Putamen (tissue), 1 donor: ENCODE measurements around the gene ZBTB38.

ENCODE experiments used
- DNase-seq: peaks from one replicate; pipeline ENCODE4 v3.0.0-alpha.2; 2016; ENCODE audit warnings: low spot score

Gene ZBTB38, protein sequence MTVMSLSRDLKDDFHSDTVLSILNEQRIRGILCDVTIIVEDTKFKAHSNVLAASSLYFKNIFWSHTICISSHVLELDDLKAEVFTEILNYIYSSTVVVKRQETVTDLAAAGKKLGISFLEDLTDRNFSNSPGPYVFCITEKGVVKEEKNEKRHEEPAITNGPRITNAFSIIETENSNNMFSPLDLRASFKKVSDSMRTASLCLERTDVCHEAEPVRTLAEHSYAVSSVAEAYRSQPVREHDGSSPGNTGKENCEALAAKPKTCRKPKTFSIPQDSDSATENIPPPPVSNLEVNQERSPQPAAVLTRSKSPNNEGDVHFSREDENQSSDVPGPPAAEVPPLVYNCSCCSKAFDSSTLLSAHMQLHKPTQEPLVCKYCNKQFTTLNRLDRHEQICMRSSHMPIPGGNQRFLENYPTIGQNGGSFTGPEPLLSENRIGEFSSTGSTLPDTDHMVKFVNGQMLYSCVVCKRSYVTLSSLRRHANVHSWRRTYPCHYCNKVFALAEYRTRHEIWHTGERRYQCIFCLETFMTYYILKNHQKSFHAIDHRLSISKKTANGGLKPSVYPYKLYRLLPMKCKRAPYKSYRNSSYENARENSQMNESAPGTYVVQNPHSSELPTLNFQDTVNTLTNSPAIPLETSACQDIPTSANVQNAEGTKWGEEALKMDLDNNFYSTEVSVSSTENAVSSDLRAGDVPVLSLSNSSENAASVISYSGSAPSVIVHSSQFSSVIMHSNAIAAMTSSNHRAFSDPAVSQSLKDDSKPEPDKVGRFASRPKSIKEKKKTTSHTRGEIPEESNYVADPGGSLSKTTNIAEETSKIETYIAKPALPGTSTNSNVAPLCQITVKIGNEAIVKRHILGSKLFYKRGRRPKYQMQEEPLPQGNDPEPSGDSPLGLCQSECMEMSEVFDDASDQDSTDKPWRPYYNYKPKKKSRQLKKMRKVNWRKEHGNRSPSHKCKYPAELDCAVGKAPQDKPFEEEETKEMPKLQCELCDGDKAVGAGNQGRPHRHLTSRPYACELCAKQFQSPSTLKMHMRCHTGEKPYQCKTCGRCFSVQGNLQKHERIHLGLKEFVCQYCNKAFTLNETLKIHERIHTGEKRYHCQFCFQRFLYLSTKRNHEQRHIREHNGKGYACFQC (N-terminal part only)

DNA sequence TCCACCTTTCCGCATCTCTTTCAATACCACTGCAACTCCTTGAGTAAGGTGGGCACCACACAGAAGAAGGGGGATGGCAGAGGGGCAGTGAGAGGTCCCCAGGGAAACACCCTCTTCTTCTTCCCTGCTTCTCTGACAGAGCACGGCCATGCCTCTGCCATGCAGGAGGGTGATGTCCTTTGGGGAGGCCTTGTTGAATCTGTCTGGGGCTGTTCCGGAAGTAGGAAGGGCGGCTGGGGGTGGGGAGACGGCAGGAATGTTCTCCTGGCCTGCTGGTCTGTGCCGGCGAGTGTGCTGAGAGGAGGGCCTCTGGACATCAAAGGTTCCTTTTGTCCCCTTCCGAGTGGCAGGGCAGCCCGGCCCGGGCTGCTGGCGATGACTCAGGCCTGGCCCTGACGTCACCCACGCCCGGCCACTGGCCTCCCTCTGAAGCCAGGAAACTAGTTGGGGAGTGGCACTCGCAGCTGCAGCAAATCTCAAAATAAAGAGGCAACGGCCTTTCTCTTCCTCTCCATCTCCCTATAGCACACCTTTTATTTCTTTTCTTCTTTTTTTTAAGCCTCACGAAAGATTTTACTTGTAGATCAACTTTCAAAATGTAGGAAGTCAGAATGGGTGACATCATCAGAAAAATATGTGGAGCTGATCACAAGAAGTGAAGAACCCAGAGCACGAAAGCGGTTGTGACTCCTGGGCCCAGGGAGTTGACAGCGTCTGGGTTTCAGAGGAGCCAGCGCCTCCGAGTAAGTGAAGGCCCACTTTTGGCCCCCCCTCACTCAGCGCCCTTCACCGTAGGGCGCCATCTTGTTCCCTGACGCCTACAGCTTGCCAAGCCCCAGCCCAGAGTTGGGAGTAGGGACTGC, at the start of gene ZBTB38:
Gene ZBTB38 (plus strand): TSS at position 443 of the 863 bp plus-strand sequence. CDS start 73,885 bp downstream, outside the sequence.
- DNase-seq: peak; percentile 94

DNA sequence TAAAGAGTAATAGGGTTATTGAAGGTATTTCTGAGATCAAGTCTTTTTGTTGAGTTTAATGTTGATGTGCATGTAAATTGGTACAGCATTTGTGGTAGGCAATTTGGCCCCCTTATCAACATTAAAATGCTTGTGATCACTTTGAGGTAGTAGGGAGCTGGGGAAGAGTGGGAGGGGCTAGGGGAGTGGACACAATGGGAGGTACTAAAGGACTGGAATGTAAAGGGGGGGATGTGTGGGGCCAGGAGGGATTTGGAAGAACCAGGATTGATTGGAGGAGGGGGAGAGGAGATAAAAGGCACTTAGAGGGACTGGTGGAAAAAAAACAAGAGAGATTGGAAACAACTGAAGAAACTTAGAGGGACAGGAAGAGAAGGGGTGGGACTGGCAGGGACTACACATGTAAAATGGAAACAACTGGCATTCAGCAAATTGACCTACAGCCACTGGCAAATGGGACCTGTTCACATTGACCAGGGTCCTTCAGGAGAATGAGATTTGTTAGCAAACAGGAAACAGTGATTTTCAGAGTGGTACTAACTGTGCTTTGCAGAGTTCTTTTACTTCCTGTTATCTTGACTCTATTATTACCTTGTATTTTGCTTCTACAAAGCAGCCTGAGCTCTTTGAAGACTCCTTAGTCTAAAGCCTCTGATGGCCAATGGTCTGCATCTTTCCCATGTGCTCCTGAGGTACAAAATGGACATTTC, 47.8 kb upstream of the ZBTB38 start:
- no peak for DNase-seq

DNA sequence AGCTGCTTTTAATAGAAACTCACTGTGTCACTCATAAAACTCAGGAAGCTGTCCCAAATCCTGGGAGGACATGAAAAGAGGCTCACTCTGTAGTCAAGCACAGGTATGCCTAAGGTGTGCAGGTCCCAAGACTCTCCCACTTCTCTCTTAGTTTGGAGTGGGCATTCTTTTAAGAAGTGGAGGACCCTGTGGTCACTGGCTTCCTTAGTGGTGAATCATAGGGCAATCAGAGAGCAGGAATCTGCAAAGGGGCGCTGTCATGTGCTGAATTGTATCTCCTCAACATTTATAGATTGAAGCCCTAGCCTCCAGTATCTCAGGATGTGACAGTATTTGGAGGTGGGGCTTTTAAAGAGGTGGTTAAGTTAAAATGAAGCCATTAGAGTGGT, 47.2 kb upstream of the ZBTB38 start:
- DNase-seq: no peak

DNA sequence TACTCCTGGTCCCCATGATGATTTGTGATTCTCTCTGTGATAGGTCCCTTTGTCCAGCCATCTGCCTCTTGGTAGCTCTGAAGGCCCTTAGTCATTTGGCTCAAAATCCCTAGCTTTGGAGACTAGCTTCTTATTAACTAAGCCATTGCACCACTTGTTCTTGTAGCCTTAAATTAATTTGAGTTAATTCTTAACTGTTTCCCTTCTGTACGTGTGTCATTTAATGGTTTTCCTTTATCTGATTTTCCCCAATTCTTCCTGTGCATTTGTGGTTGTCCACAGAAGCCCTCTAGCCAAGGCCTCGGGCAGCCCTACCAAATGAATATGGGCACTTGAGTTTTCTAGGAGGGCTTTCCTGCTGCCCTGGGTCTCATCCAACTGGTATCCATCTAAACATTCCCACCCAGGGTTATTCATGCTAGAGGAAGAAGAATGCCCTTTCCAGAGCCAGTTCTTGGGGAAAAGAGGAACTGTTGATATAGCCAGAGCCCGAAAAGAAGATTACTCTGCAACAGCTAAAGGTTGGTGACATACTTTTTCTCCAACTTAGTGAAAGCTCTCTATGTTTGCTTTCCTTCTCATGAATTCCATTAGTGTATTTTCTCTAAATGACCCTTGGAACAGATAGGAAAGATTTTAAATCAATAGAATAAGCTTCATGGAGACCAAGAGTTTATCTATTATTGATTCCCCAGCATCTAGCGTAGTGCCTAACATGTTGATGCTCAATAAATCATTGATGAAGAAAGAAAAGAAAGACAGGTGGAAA, 44.2 kb upstream of the ZBTB38 start:
- no peak for DNase-seq

DNA sequence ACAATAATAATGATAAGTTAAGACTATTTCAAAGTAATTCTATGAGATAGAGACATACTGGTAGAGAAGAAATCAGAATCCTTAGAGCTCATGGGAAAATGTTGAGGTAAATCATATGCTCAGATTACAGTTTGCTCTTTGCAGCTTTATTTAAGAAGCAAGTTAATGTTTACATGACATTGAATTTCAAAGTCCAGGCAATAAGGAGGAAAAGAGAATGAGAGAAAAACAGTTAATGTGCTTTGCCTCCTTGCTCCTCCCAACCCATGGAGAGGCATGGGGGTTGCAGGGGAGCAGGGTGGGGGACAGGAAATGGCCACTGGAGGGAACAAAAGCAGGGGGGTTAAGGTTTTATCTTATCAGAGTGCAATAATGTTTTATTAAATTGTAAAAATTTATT, 42.2 kb upstream of the ZBTB38 start:
- no peak for DNase-seq

DNA sequence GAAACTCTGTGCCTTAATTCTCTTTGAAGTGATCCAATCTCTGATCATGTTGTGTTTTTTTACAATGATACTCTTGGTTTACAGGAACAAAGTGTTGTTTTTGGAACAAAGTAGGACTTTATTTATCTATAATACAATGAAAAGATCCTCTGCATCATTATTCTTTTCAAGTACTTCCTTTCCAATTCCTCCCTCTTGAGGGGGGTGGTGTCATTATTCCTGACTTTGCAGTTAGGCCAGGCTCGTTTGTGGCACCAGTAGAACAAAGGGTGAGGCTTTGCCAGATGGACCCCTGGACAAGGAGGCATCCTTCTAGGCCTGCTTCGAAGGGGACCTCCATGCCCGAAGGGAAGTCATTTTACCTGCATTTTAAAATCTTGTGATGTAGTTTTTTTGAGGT, 41.7 kb upstream of the ZBTB38 start:
- DNase-seq: no peak

DNA sequence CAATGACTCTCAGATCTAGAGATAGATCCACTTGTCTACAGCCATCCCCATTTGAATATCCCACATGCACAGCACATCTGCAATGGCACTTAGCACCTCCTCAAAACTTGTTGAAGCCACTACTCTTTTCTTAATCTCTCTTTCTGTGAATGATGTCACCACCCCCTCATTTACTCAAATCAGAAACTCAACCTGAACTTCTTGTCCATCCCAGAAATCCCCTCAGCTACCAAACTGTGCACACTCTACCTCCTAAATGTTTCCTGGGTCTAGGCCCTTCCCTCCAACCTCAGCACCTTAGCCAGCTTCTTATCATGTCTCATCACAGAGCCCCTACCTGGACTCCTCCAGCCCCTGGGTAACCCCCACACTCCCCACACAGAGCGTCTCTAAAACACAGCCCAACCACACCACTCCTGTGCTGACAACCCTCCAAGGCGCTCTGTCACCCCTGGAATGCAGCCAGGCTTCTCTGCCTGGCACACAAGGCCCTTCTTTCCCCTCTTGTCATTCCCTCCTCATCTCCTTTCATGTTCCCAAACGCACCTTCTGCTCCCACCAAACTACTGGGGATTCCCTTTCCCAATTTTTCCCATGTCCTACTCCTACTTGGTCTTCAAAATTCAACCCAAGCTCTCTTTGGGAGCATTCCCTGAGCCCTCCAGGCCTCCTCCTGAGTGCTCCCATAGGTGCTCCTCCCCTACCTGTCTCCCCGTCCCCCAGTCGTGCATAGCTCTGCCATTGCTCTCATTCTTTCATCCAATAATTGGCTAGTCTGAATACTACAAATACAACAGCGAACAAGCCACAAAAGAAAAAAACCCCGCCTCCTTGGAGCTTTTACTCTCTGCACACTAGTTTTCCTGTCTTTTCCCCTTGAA, 39.8 kb upstream of the ZBTB38 start:
- no peak for DNase-seq

DNA sequence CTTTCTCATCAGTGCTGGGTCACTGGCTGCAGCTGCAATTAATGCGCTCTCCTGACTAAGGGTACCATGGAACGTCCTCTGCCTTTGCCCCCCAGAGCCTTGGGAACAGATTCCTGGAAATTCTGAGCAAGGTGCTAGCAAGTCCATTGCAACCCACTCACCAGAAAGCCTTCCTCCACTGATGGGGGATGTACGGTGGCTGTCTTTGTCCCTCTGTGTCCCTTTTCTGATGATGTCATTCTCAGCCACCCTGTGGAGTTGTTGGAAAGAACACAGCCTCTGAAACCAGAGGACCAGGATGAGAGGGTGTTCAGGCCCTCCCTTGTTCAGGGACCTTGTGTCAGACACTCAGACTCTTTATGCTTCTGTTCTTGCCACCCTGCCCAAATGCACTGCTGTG, 38.1 kb upstream of the ZBTB38 start:
- no peak for DNase-seq

DNA sequence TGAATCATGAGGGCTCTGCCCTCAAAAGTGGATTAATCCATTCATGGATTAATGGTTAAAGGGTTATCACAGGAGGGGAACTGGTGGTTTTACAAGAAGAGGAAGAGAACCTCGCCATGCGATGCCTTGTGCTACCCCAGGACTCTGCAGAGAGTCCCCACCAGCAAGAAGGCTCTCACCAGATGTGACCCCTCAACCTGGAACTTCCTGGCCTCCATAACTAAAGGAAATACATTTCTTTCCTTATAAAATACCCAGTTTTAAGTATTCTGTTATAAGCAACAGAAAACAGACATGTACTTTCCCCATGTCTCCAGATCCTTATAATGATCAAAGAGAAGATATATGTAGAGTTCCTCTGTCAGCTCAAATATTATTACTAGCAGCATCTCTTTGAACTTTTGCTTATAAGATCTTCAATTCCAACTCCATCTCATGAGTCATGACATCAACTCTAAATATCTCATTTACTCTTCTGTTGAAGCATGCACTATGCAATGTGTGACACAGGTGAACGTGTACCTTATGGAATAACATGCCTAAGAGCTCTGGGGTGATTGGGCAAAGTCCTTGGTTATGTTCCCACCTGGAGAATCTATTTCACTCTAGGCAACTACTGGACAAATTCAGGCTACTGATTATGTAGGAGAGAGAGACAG, 37.5 kb upstream of the ZBTB38 start:
- no peak for DNase-seq

DNA sequence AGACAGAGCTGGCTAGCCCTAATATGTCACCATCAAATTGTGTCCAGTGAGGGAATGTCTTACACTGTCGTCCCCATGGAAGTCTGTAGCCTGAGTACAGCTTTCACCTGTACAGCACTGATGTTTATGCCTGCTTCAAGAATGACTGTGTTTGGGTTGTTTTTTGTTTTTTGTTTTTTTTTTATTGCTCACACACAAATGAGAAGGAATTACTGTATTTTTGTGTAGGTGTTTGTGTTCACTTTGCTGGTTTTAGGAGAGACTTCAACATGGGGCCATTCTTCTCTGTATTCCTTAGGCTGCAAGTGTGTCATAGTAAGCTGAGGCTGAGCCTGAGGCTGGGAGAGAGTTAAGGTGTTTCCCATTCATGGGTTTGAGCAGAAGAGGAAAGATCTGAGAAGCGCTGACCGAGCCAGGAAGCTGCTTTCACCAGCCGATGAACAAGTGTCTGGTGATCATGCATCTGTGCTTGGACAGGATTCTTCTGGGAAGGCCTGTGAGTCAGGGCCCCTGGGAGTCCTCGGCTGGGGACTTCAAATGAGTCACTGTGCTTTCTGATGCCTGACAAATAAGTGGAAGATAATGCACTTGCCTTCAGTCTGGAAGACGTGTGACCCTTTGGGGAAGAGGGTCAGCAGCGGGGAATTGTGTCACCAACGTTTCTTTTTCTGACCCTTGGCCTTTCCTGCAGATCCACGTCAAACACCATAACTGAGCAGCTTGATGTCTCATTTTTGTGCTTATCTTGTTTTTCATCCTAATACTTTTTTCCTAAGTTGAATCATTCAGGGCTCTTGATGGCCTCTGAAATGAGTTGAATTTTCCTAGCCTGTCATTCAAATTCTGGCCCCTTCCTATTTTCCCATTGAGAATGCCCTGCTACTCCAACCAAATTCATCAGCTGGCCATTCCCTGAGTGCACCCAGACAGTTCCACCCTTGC, 36.7 kb upstream of the ZBTB38 start:
- no peak for DNase-seq

DNA sequence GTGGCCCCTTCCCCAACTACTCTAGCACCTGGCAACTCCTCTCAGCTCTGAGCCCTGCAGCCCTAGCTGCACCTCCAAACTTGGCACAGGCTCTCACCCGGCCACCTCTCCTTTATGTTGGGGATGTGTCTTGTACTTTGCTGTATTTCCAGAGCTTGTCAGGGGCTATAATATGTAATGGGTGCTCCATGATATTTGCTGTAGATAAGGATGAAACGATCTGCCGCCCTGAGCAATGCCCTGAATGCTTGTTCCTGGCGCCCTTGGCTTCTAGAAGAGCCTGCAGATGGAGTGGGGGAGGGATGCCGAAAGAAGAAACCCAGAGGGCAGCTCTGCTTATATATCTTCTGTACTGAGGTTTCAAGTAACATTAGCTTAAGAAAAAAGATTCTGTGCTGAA, 35.9 kb upstream of the ZBTB38 start:
- DNase-seq: no peak

DNA sequence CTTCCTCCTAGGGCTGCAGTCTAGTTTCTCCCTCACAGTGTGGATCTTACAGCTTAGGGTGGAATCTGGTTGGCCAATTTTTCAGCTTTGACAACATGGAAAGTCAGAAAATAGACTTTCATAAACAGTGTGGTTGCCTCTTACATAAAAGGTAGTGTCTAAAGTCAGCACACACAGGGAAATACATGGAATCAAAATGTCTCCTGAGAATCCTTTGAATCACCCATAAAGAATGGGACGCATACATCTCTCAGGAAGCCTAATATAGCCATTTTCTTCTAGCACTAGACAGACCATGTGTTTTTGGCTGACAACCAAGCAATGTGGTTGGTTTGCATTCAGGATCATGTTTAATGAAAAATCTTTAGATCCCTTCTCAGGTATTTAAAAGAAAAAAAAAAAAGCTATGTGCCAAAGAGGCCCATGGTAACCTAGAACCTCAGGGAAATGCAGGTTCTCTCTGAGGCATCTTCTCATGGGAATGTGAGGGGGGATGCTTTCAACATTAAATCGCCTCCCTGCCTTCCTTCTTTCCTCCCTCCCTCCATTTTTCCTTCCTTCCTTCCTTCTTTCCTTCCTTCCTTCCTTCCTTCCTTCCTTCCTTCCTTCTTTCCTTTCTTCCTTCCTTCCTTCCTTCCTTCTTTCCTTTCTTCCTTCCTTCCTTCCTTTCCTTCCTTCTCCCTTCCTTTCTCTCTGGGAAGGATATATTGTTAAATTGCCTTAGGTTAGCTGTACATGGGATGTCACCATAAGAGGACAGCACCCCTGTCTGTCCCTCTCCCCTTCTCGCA, 34.3 kb upstream of the ZBTB38 start:
- no peak for DNase-seq

DNA sequence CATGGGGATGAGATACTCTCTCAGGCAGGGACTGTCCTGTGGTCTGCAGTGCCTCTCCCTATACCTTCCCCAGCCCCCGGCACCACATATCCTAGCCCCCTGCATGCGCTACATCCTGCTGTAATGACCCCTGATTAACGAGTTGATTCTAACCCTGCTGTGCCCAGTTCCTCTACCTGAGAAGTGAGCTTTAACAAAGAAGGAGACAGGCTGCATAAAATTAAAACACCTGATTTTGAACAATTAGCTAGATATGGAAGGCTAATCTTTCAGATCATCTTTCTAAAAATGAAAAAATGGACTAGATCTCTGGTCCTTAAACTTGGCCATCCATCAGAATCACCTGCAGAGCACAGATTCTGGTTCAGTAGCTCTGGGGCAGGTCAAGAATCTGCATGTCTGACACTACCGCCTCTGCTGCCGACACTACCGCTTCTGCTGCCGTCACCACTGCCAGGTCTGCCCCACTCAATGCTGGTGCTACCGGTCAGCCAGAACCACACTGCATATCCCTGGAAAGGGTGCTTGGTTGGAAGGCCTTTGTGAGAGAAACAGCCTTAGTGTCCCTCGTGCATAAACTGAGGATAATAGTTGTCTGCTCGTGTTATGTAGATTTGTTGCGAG, 33.6 kb upstream of the ZBTB38 start:
- DNase-seq: no peak

DNA sequence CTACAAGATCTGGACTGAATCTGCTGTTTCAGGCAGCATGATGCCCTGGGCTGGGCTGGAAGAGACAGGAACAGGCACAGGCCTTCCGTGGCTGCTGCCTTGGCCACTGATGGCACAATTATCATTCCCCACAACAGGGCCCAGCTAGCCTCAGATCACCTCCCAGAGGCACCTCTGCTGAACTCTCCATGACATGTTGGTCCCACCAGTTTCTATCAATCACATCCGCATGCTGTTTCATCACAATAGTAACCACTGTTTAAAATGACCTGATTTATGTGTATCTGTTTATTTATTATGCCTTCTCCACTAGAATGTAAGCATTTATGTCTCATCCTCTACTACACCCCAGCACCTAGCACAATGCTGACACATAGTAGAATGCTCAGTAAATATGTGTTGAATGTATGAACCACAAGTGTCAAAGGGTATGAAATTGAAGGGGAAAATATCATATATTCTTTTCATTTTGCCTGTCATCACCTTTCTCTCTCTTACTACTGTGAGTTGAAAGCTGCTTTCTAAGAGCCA, 32.7 kb upstream of the ZBTB38 start:
- no peak for DNase-seq

DNA sequence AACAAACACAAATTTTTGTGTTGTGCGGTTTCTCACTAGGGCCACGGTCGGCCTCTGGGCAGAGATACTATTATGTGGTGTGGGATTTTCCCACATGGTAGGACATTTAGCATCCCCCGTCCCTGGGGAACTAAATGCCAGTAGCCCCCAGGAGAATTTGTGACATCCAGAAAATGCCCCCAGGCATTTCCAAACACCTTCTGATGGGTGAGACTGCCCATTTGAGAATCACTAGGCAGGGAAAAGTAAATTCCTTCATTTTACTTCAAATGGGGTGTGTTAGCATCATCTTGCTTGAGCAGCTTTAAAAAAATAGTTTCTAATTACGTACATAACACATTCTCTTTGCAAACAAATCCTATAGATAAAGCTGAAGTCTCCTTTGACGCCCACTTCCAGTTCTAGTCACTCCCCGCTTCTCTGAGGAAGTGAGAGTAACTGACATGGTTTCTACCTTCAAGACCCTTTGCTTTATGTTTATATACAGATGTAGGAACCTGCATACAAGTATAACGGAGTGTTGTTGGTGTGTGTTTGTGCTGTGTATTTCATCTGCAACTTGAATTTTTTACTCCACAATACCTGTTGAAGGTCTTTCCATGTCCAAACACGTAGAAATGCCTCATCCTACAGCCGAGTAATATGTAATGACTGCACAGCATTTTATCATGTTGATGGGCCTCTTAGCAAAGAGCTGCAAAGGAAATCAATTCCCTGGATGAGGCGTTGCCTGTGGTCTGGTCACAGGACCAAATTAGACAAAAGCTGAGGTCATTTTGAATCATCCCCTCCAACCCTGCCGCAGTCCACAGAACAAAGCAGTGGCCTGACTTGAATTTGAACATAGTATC, 31.4 kb upstream of the ZBTB38 start:
- peak; percentile 58 for DNase-seq
